ENCODE data around the gene LCN15.

- TF ChIP-seq CTCF (conservative IDR thresholded peaks at IDR 0.05; ENCODE audit: low read depth, low read length) (no peak), EZH2 (IDR thresholded peaks at IDR 0.05; ENCODE audit: low read length, unreplicated experiment) (no peak), EZH2phosphoT487 (IDR thresholded peaks at IDR 0.05; ENCODE audit: borderline replicate concordance, low read length) (no peak)
These were observed 18.7 kb downstream of the LCN15 start for GRCh38 chr9:136745389-136746154.

Data from PC-3 (cell line).